ENCODE data around the gene ADAMTS2. TPM values are rescaled to one million over a fixed set of nuclear protein-coding genes. Genes with fewer than 3 reads are reported as not detected.

ADAMTS2 gene
- polyA plus RNA-seq, 3 donors = 0.74 to 2.3 TPM; not detected in 1

- no peaks in the 10 kb centered on the region for H3K79me2 ChIP-seq (ENCODE audit: insufficient read depth, low read length)
- WGBS (ENCODE audit: insufficient coverage) = 71% methylated on average over 56 of the region's 75 CpGs
- Mint-ChIP-seq H3K4me3 (no peak overlapping the region), H3K27ac (no peak overlapping the region), H3K4me1 (no peaks in the 10 kb centered on the region), H3K9me3 (peaks cover 64 to 93% (median 83%) of the 10 kb centered on the region in 7 donors), H3K36me3 (no peaks in the 10 kb centered on the region), H3K27me3 (ENCODE audit: low read depth in 3 of 3) (peaks cover 0 to 4% (median 0%) of the 10 kb centered on the region in 3 donors)
- no peak for DNase-seq
- no peak overlapping the region for H3K4me3 ChIP-seq (replicated peaks in 1 of 3; ENCODE audit: low read depth in 2 of 3, low read length in 3 of 3)
- no peaks in the 10 kb centered on the region for H3K36me3 ChIP-seq (replicated peaks in 1 of 2; ENCODE audit: control insufficient read depth in 1 of 2, insufficient read depth in 2 of 2, low read length in 2 of 2)
- H4K20me1 ChIP-seq (ENCODE audit: insufficient read depth, low read length) = no peaks in the 10 kb centered on the region
- intact Hi-C loops (cut with micrococcal nuclease) = no loop called here
- no peaks in the 10 kb centered on the region for H3K27me3 ChIP-seq (ENCODE audit: control insufficient read depth in 2 of 2, insufficient read depth in 2 of 2, low read length in 2 of 2)
- no peak overlapping the region for H3K9ac ChIP-seq (ENCODE audit: insufficient read depth, low read length, poor library complexity, severe bottlenecking)
- H3K4me2 ChIP-seq (replicated peaks; ENCODE audit: extremely low read depth, low read length, poor library complexity, severe bottlenecking) = no peak overlapping the region
- no peaks in the 10 kb centered on the region for H3K4me1 ChIP-seq (ENCODE audit: control insufficient read depth in 1 of 2, insufficient read depth in 2 of 2, low read length in 2 of 2)
- TF ChIP-seq CTCF (IDR thresholded peaks at IDR 0.05) = no peak
- peaks cover 96 to 98% of the 10 kb centered on the region in 2 donors for H3K9me3 ChIP-seq (replicated peaks in 1 of 2; ENCODE audit: control insufficient read depth in 1 of 2, insufficient read depth in 1 of 2, low read length in 2 of 2)
- no peak overlapping the region for H2AFZ ChIP-seq (ENCODE audit: insufficient read depth, low read depth, low read length, poor library complexity, severe bottlenecking)
- H3K27ac ChIP-seq (ENCODE audit: low read depth in 1 of 2, low read length in 2 of 2) = no peak overlapping the region
Measured at GRCh38 chr5:179120951-179121666, 224.2 kb downstream of the ADAMTS2 start.

GRCh38 chr5:179120421-179120861, 224.8 kb downstream of the ADAMTS2 start:
- Histone ChIP-seq H3K4me1 (ENCODE audit: control insufficient read depth in 1 of 2, insufficient read depth in 2 of 2, low read length in 2 of 2) (no peaks in the 10 kb centered on the region), H3K9ac (ENCODE audit: insufficient read depth, low read length, poor library complexity, severe bottlenecking) (no peak overlapping the region), H3K4me2 (replicated peaks; ENCODE audit: extremely low read depth, low read length, poor library complexity, severe bottlenecking) (no peak overlapping the region), H2AFZ (ENCODE audit: insufficient read depth, low read depth, low read length, poor library complexity, severe bottlenecking) (no peak overlapping the region), H3K4me3 (replicated peaks in 1 of 3; ENCODE audit: low read depth in 2 of 3, low read length in 3 of 3) (no peak overlapping the region), H4K20me1 (ENCODE audit: insufficient read depth, low read length) (no peaks in the 10 kb centered on the region), H3K27me3 (ENCODE audit: control insufficient read depth in 2 of 2, insufficient read depth in 2 of 2, low read length in 2 of 2) (no peaks in the 10 kb centered on the region), H3K27ac (ENCODE audit: low read depth in 1 of 2, low read length in 2 of 2) (no peak overlapping the region), H3K9me3 (replicated peaks in 1 of 2; ENCODE audit: control insufficient read depth in 1 of 2, insufficient read depth in 1 of 2, low read length in 2 of 2) (peaks cover 96 to 98% of the 10 kb centered on the region in 2 donors), H3K79me2 (ENCODE audit: insufficient read depth, low read length) (no peaks in the 10 kb centered on the region), H3K36me3 (replicated peaks in 1 of 2; ENCODE audit: control insufficient read depth in 1 of 2, insufficient read depth in 2 of 2, low read length in 2 of 2) (no peaks in the 10 kb centered on the region)
- Mint-ChIP-seq H3K27ac (no peak overlapping the region), H3K4me1 (no peaks in the 10 kb centered on the region), H3K4me3 (no peak overlapping the region), H3K9me3 (peaks cover 63 to 93% (median 83%) of the 10 kb centered on the region in 7 donors), H3K27me3 (ENCODE audit: low read depth in 3 of 3) (peaks cover 0 to 4% (median 0%) of the 10 kb centered on the region in 3 donors), H3K36me3 (no peaks in the 10 kb centered on the region)
- DNase-seq = no peak
- no peak for TF ChIP-seq CTCF (IDR thresholded peaks at IDR 0.05)
- WGBS (ENCODE audit: insufficient coverage) = 97% methylated on average over 27 of the region's 35 CpGs
- intact Hi-C loops (cut with micrococcal nuclease) = no loop called here
